IPS DF 6.9 (cell line): ENCODE results near the gene FRMPD2.
"Not testable (repeated sequence)": the region's sequence is repeated elsewhere in the genome, so short reads cannot be mapped to it uniquely, and the experiment has no call there.

ENCODE experiments used
- DNase-seq: peaks from one replicate; pipeline ENCODE4 v3.0.0-alpha.2; 2013; ENCODE audit warnings: low read depth, low spot score
- H3K27ac ChIP-seq: one replicate; pipeline ENCODE4 v1.5.1; 2013; ENCODE audit warnings: low read length, control low read depth
- H3K27me3 ChIP-seq: 2 replicates; pipeline ENCODE4 v1.6.1; 2013; ENCODE audit warnings: mild to moderate bottlenecking, low read length; ENCODE audit not compliant: control insufficient read depth, insufficient read depth
- H3K36me3 ChIP-seq: 2 replicates; pipeline ENCODE4 v1.6.1; 2013; ENCODE audit warnings: low read length; ENCODE audit not compliant: control insufficient read depth, insufficient read depth
- H3K4me1 ChIP-seq: 2 replicates; pipeline ENCODE4 v1.6.1; 2013; ENCODE audit warnings: low read length; ENCODE audit not compliant: control insufficient read depth, insufficient read depth
- H3K4me3 ChIP-seq: 2 replicates; pipeline ENCODE4 v1.5.1; 2013; ENCODE audit warnings: mild to moderate bottlenecking, low read length
- H3K9me3 ChIP-seq: 2 replicates; pipeline ENCODE4 v1.6.1; 2013; ENCODE audit warnings: low read length, inconsistent platforms; ENCODE audit not compliant: control insufficient read depth, insufficient read depth
- WGBS: extraction: QIAGEN DNeasy Blood & Tissue Kit; methylation state at CpG from one replicate; pipeline ENCODE4 v1.1.7; 2013; ENCODE audit warnings: mixed read lengths, missing lambda C conversion rate; ENCODE audit not compliant: insufficient read length, insufficient coverage; 5-methylcytosine and 5-hydroxymethylcytosine counted together

Gene FRMPD2

DNA sequence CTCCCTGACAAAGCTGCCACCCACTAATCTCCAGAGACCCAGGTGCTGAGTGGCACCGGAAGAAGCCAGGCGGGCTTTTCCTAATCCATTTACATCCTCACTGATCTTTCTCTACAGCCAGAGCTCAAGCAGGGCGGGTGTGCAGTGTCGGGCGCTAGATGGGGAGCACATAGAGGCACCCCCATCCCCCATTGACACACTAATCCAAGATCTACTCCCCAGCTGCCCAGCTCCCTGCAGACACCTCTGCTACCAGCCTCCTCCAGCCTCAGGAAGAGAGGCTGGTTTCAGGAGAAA is 22.2 kb downstream of the FRMPD2 start:
- DNase-seq, result no peak
- H3K27ac ChIP-seq, result no peak overlapping the region
- no peaks in the 10 kb centered on the region for H3K36me3 ChIP-seq
- H3K4me1 ChIP-seq, result peaks cover 8% of the 10 kb centered on the region
- no CpG with 5 or more reads among the region's 5 CpGs for WGBS
- H3K9me3 ChIP-seq, result no peaks in the 10 kb centered on the region
- no peak overlapping the region for H3K4me3 ChIP-seq
- H3K27me3 ChIP-seq, result no peaks in the 10 kb centered on the region

DNA sequence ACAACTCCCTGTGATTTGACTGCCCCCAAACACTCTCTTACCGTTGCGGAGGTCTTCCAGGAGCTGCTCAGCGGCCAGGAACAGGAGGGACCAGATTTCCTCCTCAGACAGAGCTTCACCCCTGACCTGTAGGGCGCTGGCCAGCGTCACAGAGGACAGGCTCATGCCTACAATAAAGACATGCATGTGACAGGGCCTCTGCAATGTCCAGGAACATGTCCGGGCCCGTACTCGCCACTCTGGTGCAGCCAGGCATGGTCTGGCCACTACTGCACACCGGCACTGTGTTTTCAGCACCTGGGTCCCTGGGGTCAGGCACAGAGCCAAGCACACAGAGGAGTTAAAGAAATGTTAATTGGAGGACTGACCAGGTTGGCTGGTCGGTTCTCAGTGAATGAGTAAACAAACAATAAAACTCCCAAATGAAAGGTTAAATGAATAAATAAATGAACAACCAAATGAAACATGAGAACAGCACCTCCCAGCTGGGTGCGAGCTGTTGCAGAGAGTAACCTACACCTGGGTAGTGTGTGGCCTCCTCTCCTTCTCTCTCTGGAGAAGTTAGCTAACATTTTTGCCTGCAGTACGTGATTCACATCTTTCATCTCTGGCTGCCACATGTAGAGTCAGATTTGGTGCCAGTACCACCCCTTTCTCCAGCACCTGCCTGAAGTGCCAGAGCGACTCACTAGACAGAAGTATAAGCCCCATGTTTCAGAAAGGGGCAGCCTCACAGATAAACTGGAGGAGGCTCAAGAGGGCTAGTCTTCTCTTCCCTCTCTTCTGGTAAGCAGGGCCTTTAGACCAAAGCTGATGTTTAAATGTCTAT is 22.8 kb downstream of the FRMPD2 start:
- Histone ChIP-seq H3K4me1 (peaks cover 8% of the 10 kb centered on the region), H3K36me3 (no peaks in the 10 kb centered on the region), H3K4me3 (no peak overlapping the region), H3K27me3 (no peaks in the 10 kb centered on the region), H3K9me3 (no peaks in the 10 kb centered on the region), H3K27ac (no peak overlapping the region)
- no peak for DNase-seq
- WGBS, result no CpG with 5 or more reads among the region's 13 CpGs

DNA sequence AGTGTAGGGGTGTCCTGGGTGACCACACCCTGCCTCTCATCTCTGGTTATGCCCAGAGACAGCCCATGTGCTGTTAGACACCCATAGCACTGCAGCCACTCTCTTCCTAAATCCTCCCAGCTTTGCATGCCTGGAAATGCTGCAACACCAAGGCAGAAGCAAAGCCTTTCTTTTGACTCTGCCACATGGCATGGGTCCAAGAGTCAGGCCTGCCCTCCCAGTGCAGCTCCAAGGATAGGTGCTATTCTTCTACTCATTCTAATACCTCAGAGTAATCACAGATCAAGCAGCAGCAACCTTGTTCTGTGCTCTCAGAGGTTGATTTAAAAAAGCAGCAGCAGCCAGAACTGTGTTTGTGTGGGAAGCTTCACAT is 23.4 kb downstream of the FRMPD2 start:
- H3K4me3 ChIP-seq, result no peak overlapping the region
- H3K4me1 ChIP-seq, result peaks cover 8% of the 10 kb centered on the region
- no peaks in the 10 kb centered on the region for H3K27me3 ChIP-seq
- no peak for DNase-seq
- H3K9me3 ChIP-seq, result no peaks in the 10 kb centered on the region
- H3K36me3 ChIP-seq, result no peaks in the 10 kb centered on the region
- H3K27ac ChIP-seq, result no peak overlapping the region

DNA sequence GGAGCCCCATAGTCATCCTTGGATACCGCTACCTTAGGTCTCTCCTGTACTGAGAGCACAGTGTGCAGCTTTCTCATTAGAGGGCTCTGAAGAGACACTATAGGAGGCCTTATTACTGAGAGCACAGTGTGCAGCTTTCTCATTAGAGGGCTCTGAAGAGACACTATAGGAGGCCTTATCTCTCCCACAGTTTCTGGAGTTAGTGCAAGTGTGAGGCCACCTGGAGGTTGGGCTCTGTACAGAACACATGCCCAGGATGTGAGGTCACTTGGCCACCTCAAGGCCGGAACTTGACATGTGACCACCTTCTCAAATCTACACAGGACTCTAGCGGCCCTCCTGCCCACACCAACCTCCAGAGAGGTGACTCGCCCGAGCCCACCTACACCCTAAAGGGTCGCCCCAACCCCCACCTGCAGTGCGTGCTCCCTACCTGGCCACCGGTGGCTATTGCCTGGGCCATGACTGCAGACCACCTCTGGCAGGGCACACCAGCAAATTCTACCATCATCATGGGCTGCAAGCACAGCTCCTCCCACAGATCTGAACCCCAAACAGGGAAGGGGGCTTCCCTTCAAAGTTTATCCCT is 24.6 kb downstream of the FRMPD2 start:
- Histone ChIP-seq H3K27ac (no peak overlapping the region), H3K27me3 (no peaks in the 10 kb centered on the region), H3K4me1 (peaks cover 8% of the 10 kb centered on the region), H3K36me3 (no peaks in the 10 kb centered on the region), H3K4me3 (no peak overlapping the region), H3K9me3 (no peaks in the 10 kb centered on the region)
- no CpG with 5 or more reads among the region's 8 CpGs for WGBS
- no peak for DNase-seq

DNA sequence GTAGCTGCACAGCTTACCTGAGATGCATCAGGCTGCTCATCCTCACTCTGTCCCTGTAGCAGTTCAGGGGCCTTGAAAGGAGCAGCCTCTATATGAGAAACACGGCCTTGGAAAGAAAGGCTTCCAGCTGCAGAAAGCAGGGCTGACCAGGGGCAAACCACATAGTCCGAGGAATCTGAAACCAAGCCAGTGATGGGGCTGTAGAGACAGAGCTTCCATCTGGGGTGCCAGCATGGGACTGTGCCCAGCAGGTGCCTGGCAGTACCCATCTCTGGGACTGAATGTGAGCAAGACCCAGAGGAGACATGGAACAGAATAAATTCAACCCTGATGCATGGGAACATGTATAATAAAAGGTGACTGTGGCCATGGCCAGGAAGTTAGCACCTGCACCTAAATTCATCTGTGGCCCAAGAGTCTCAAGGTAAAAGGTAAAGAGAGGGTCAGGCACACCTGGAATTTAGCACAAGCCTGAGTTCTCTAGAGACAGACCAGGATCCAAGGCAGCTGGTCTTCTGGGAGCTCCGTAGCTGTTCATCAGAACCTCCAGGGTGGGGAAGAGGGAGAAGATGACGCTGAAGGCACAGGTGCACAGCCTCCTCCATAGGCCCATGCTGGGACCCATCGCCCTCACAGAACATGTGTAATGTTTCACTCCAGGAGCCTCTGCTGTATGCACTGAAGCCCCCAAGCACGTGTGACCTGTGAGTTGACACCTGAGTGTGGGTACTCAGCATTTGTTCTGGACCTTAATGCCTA is 25.3 kb downstream of the FRMPD2 start:
- no CpG with 5 or more reads among the region's 6 CpGs for WGBS
- Histone ChIP-seq H3K27me3 (no peaks in the 10 kb centered on the region), H3K9me3 (no peaks in the 10 kb centered on the region), H3K4me3 (no peak overlapping the region), H3K4me1 (peaks cover 8% of the 10 kb centered on the region), H3K36me3 (no peaks in the 10 kb centered on the region), H3K27ac (no peak overlapping the region)
- no peak for DNase-seq

DNA sequence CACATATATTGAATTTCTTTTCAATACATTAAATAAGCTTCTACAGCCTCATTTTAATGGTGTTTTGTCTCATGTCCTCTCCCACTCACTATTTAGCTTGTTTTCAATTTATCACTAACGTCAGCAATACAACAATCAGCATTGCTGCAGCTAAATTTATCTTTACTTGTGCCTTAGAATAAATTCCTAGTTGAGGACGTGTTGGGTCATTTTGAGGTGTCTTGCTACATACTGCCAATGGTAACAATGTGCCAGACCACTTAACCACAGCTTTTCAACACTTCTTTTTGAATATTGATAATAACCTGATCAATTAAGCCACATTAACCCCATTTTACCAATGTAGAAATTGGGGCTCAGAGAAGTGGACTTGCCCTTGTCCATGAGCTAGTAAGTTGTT is 26.0 kb downstream of the FRMPD2 start:
- Histone ChIP-seq H3K27ac (no peak overlapping the region), H3K4me3 (no peak overlapping the region), H3K4me1 (peaks cover 8% of the 10 kb centered on the region), H3K36me3 (no peaks in the 10 kb centered on the region), H3K27me3 (no peaks in the 10 kb centered on the region), H3K9me3 (no peaks in the 10 kb centered on the region)
- WGBS, result no CpG with 5 or more reads among the region's 2 CpGs
- DNase-seq, result no peak

DNA sequence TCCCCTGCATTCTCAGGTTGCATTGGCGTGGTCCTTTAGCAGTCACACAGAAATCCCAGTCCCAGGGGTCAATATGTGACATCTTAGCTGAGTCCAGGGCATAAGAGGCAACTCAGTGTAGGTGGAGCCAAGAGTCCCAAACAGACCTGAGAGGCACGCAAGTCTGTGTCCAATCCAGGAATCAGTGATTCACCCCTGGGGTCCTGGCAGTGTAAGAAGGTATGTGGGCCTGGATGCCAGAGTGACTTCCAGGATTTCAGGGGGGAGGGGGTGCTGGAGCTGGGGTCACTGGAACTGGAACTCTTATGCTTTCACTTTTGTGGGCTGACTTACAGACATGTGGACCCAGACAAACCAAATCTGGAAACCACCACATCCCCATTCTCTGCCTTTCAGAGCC is 26.8 kb downstream of the FRMPD2 start:
- Histone ChIP-seq H3K27ac (no peak overlapping the region), H3K9me3 (no peaks in the 10 kb centered on the region), H3K36me3 (no peaks in the 10 kb centered on the region), H3K4me1 (peaks cover 8% of the 10 kb centered on the region), H3K4me3 (no peak overlapping the region), H3K27me3 (no peaks in the 10 kb centered on the region)
- no peak for DNase-seq
- WGBS, result no CpG with 5 or more reads among the region's 2 CpGs

DNA sequence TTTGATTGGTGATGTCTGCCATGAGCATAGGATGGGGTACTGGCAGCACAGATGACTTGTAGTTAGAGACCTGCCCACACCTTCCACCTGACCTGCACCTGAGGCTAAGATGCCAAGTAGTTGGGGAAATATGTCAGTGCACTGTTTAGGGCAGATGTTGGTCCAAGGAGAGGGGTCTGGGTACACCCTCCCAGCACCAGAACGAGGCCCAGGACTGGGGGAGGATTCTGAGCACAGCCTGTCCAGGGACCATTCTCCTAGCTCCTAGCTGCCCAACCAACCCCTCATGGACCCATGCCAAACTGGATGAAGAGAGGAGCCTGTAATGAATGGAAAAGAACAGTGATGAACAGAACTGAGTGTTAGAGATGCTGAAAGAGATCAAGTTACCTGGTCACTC is 28.0 kb downstream of the FRMPD2 start:
- no peak overlapping the region for H3K27ac ChIP-seq
- peaks cover 4% of the 10 kb centered on the region for H3K4me1 ChIP-seq
- WGBS, result no CpG with 5 or more reads among the region's 1 CpG
- H3K9me3 ChIP-seq, result no peaks in the 10 kb centered on the region
- no peak overlapping the region for H3K4me3 ChIP-seq
- H3K36me3 ChIP-seq, result no peaks in the 10 kb centered on the region
- no peaks in the 10 kb centered on the region for H3K27me3 ChIP-seq
- DNase-seq, result no peak

DNA sequence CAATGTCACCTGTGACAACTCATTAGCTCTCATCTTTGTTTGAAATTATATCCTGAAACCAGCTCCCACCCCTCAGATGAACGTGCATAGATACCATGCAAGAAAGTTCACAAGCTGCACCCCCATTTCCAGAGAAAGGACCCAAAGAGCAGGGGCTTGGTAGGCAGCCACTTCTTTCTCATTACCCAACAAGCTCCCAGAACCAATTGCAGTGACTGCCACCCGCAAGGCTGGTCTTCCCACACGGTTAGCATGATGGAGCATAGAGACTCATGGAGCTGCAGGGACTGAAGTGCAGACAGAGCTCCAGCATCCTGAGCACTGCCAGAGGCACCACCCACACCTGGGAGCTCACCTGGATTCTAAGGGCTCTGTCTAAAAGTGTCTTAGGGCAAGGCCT is 28.5 kb downstream of the FRMPD2 start:
- no peaks in the 10 kb centered on the region for H3K36me3 ChIP-seq
- no peak for DNase-seq
- no peak overlapping the region for H3K27ac ChIP-seq
- H3K27me3 ChIP-seq, result no peaks in the 10 kb centered on the region
- WGBS, result no CpG with 5 or more reads among the region's 3 CpGs
- H3K9me3 ChIP-seq, result no peaks in the 10 kb centered on the region
- no peak overlapping the region for H3K4me3 ChIP-seq
- H3K4me1 ChIP-seq, result peaks cover 2% of the 10 kb centered on the region; the same call in 1 of the 2 replicates

DNA sequence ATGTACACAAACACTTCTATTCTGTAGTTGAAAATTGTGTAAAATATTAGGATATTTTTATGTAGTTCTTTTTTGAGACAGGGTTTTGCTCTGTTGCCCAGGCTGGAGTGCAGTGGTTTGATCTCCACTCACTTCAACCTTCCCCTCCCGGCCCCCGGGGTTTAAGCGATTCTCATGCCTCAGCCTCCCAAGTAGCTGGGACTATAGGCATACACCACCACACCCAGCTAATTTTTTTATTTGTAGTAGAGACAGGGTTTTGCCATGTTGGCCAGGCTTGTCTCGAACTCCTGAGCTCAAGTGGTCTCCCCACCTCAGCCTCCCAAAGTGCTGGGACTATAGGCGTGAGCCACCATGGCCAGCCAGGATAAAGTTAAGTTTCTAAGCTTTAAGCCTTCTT is 30.6 kb downstream of the FRMPD2 start:
- not testable (repeated sequence) for H3K4me1 ChIP-seq, H3K9me3 ChIP-seq, H3K27ac ChIP-seq, H3K36me3 ChIP-seq, H3K27me3 ChIP-seq, H3K4me3 ChIP-seq, DNase-seq
- WGBS, result no CpG with 5 or more reads among the region's 5 CpGs
